Measurements from ENCODE around the gene PTPRM.

Gene PTPRM

GRCh38 chr18:8081872-8082553, 514.9 kb downstream of the PTPRM start:
- DNase-seq, result no peak

DNA sequence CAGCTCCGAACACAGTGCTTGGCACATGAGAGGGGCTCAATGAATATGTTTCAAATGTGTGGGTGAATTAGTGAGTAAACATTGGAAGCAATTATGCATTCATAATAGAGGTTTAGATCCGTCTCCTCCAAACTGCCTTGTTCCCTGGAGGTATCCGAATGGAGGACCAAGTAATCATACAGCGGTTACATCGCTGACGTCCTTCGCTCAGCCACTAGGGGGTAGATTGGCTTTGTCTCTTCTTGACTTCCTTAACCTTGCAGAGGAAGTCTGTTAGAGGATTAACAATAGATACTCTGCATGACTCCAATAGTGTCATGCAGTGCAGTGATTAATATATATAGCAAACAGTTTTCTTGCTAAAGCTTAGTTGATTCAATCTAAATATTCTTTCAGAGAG, 517.0 kb downstream of the PTPRM start:
- DNase-seq, result no peak

- no peak for DNase-seq
These were observed 521.5 kb downstream of the PTPRM start for GRCh38 chr18:8088626-8089025.

GRCh38 chr18:8091035-8091434, 523.9 kb downstream of the PTPRM start:
- no peak for DNase-seq

- no peak for DNase-seq
These were observed 528.9 kb downstream of the PTPRM start for GRCh38 chr18:8095947-8096570.

GRCh38 chr18:8097399-8097798, 530.3 kb downstream of the PTPRM start:
- DNase-seq, result no peak

DNA sequence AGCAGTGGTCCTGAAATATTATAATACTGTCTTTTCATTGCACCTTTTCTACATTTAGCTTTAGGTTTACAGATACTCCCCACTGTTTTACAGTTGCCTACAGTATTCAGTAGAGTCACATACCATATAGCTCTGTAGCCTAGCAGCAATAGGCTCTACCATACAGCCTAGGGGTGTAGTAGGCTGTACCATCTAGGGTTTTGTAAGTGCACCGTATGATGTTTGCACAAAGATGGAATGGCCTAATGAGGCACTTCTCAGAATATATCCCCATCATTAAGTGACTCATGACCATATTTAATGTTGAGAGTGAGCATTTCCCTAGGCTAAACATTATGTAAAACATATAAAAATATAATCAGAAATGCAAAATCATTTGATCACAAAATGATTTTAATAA, 530.8 kb downstream of the PTPRM start:
- no peak for DNase-seq

- no peak for DNase-seq
These were observed 539.5 kb downstream of the PTPRM start for GRCh38 chr18:8106603-8107002.

- no peak for DNase-seq
These were observed 540.3 kb downstream of the PTPRM start for GRCh38 chr18:8107426-8107825.

- DNase-seq, result no peak
These were observed 547.4 kb downstream of the PTPRM start for GRCh38 chr18:8114480-8114879.

DNA sequence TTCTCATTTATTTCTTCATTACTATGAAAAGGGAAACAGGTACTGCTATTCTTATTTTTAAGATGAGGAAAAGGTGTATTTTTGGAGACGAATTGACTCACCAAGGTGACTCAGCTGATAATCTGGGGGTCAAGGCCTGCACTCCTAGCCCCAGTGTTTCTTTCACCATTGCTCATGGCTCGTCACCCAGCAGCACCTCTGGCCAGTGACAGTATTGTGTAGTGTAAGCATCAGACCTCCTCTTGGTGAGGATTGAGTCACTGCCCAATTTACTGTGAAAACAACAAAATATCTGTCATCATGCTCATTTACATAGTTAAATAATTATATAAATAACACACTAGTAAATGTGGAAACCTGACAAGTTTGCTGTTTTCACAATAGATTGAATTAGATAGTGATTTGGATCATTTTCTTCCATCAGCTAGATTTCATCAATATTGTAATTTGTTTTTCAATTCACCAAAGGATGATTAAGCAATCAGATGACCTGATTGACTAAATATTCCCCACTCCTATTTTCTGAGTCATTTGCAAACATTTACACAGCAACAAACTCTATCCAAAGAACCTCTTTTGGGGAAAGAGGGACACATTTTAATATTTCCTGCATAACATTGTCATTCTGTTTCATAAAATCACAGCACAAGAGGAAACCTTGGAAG, 549.4 kb downstream of the PTPRM start:
- no peak for DNase-seq

DNA sequence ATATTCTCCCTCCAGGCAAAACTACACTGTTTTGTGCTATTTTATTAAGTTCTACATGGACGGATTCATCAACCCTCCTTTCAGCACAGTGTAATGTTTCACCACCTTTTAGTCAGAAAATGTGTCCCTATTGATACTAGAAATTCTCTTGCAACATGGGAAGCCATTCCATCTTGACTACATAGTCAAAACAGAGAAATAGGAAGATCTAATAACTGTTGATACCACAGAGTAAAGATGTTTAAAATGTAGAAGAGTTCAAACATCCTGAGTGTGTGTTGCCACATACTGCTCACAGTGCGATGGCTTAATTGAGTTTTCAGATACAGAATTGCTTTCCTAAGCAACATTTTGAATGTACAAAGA, 549.9 kb downstream of the PTPRM start:
- DNase-seq, result no peak

- DNase-seq, result no peak
These were observed 554.0 kb downstream of the PTPRM start for GRCh38 chr18:8121101-8121500.

DNA sequence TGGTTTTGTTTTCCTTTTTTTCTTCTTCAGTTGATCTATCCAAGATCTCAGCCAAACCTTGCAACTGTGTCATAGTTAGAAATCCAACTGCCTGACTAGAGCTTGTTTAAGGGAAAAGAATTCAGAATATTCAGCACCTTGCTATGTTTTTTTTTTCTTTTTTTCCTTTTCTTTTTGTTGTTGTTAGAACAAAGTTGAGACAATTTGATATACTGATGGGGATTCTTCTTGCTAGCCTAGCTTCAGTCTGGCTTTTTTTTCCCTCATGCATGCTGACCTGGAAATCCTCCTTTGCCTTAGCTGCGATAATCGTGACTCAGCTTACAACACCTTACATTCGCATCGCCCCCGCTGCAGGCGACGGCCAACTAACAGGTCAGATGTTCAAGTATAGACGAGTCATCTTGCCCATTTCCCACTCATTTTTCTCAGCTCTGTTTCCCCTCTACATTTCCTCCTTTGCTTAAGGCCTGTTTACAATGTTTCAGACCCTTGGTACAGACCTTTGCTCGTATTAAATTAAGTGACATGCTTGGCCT, 554.9 kb downstream of the PTPRM start:
- no peak for DNase-seq

DNA sequence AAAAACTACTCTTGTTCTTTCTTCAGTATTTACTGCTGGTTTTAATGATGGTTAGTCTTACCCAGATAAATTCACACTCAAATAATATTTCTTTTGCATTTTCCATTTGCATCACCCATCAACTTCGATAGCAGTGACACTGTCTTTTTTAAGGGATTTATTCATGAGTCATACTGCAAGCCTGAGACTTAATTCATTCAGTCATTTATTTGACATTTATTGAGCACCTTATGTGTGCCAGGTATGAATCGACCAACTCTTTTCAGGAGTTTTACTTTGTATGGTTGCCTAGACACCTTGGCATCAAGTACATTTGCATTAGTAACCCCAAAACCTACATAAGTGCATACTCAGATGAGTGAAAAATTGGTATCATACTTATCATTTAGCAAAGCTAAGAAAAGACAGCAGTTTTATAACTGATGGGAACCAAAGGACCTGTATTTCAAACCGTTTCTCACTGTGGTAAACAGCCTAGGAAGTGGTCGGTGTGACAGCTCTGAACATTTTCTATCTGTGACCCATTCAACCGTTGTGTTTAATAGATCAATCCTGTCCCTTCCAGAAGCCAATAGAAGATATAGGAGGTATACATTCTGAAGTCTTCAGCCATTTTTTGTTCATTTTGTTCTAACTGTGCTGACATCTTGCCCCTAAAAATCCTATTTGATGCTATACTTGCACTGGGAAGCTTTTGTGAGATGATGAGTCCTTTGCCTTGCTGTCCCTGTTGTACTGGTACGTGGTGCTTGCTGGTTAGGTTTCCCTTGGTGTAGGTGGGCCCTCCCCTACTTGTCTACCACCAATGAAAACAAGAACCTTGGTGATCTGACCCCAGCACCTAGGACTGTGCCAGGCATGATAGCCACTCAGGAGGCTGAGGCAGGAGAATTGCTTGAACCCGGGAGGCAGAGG, 557.4 kb downstream of the PTPRM start:
- DNase-seq, result no peak

DNA sequence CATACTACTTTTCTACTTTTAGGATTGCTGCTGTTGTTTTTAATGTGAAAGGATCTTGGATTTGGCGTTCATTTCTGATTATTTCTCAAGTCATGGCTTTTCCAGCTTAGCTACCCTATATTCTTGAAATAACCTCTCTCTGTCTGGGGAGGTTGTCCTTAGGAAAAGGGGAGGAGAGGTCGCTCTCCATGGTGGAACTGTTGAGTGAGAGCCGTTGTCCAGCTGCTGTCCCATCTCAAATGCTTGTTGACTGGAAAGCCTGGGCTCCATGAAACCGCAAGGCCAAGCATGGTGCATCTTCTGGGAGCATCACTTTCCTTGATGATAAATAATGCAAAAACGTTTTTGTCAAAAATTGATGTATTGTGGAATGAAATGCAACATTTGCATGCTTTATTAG, 563.0 kb downstream of the PTPRM start:
- DNase-seq, result no peak

DNA sequence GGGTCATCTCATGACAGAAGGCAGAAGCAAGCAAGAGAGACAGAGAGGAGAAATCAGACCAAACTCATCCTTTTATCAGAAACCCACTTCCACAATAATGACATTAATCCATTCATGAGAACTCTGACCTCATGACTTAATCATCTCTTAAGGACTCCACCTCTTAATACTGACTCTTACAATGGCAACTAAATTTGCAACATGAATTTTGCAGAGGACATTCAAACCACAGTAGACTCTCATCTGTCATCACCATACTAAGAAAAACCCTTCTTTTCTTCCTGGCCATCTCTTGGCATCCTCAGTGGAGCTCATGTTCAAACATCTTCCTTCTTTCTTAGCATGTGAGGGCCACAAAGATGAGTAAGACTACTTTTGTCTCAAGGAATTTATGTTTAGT, 565.9 kb downstream of the PTPRM start:
- no peak for DNase-seq

- no peak for DNase-seq
These were observed 566.8 kb downstream of the PTPRM start for GRCh38 chr18:8133888-8134287.

- DNase-seq, result no peak
These were observed 572.0 kb downstream of the PTPRM start for GRCh38 chr18:8139127-8139527.

DNA sequence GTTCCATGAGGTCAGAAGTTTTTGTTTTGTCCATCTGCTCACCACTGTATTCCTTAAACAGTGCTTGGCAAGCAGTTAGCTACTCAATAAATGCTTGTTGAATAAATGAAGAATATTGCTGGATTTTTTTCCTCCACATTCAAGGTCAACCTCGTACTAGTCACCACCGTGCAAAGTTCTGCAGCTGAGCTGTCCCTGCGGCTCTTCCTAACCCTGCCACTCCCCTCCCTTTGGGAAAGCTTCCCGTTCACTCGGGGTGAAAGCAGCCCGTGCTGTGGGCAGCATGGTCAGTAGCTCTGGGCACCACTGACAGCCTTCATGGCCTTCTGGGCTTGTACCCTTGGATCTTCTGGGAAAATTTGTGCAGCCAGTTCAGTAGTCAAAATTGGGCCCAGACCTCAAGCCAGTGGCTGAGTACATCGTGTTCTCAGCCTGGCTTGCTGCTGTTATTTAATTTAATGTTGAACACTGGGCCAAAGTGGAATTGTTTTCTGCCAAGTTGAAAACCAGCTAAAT, 572.8 kb downstream of the PTPRM start:
- DNase-seq, result no peak

DNA sequence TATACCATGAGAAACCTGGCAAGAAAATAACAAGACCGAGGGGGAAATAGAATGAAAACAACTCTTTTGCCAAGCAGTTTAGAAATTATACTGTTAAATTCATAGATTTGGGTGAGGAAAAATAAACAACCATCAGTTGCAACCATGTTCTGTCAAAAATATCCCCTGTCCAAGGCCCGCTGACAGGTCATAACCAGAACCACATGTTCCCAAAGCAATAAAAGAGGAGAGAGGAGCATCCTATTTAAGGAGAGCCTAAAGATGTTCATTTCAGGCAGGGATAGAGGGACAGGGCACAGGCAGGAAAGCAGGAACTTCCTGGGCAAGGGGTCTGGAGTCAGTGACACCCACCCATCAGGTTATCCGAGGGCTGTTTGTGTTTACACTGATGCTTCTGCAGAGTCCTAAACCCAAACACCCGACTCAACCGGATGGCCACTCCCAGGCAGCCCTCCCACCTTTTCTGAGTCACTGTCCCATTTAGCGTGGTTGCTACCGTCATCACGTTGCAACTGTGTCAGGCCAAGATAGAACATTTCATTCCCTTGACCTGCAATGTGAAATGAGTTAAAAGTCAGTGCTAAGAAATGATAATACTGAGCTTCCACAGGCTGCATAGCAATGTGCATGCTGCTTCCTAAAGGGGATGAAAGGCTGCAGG, 573.9 kb downstream of the PTPRM start:
- no peak for DNase-seq

- DNase-seq, result no peak
These were observed 575.1 kb downstream of the PTPRM start for GRCh38 chr18:8142131-8142711.
